GM21529 (cell line): ENCODE measurements around the gene ADIPOQ.
"Not testable (repeated sequence)": the region's sequence is repeated elsewhere in the genome, so short reads cannot be mapped to it uniquely, and the experiment has no call there.

Source experiments
- ATAC-seq: cut with Tn5 transposase; IDR thresholded peaks from one replicate; pipeline ENCODE4 v1.9.1; 2021; ENCODE audit not compliant: unreplicated experiment

ADIPOQ gene

GRCh38 chr3:186842426-186843038 lies at the start of gene ADIPOQ:
Gene ADIPOQ (plus strand): TSS chr3:186842710. CDS start chr3:186853059, 10,349 bp downstream.
- ATAC-seq = no peak

GRCh38 chr3:186798239-186798874 lies 44.2 kb upstream of the ADIPOQ start:
- ATAC-seq = no peak

GRCh38 chr3:186800285-186800684 lies 42.2 kb upstream of the ADIPOQ start:
- no peak for ATAC-seq

GRCh38 chr3:186802701-186803100 lies 39.8 kb upstream of the ADIPOQ start:
- no peak for ATAC-seq

DNA sequence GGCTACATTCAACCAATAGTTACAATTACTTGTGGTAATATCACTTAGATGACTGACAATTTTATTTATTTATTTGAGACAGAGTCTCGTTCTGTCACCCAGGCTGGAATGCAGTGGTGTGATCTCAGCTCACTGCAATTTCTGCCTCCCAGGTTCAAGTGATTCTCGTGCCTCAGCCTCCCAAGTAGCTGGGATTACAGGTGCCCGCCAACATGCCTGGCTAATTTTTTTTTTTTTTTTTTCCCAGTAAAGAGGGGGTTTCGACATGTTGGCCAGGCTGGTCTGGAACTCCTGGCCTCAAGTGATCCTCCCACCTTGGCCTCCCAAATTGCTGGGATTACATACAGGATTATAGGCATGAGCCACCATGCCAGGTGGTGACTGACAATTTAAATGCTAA lies 39.1 kb upstream of the ADIPOQ start:
- not testable (repeated sequence) for ATAC-seq

- peak; percentile 97 for ATAC-seq
Measured at GRCh38 chr3:186806089-186807055, 36.1 kb upstream of the ADIPOQ start, which contains the start of gene RFC4. Gene RFC4 (minus strand): TSS chr3:186806482. CDS start chr3:186804713, 1,769 bp downstream.

DNA sequence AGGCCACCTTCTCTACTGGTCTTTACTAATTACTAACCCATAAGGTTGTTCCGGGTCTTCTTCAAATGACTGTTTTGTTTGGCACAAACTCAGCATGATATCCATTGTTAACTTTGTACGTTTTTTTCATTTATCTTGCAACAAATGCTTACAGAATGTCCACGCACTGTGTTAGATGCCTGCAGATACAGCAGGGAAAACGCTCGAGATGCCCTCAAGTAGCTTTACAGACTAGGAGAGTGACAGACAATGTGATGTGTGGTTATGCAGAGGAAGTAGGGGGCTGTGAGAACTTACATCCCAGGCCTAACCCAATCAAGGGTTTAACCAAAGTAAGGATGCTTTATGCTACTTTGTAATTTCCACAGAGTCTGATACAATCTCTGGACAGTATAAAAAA lies 35.3 kb upstream of the ADIPOQ start:
- ATAC-seq = no peak

DNA sequence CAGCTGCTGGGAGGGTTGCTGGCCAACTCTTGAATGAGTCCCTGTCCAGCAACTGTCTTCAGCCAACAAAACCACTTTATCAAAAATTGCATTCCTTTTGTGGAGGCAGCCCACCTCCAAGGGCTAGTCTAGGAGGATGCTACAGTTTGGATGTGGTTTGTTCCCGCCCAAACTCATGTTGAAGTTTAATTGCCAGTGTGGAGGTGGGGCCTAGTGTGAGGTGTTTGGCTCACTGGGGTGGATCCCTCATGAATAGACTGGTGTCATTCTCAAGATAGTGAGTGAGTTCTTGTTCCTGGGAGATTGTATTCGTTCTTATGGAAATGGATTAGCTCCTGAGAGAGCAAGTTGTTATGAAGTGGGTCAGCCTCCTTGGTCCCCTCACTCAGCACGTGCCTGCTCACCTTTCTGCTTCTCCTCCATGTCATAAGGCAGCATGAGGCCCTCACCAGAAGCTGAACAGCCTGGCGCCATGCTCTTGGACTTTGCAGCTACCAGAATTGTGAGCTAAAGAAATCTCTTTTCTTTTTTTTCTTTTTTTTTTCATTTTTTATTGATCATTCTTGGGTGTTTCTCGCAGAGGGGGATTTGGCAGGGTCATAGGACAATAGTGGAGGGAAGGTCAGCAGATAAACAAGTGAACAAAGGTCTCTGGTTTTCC lies 32.0 kb upstream of the ADIPOQ start:
- no peak for ATAC-seq

- ATAC-seq = not testable (repeated sequence)
Measured at GRCh38 chr3:186811313-186811712, 31.2 kb upstream of the ADIPOQ start.

- ATAC-seq = no peak
Measured at GRCh38 chr3:186814100-186814499, 28.4 kb upstream of the ADIPOQ start.

- no peak for ATAC-seq
Measured at GRCh38 chr3:186815435-186815834, 27.1 kb upstream of the ADIPOQ start.

GRCh38 chr3:186818516-186818915 lies 24.0 kb upstream of the ADIPOQ start:
- ATAC-seq = no peak

DNA sequence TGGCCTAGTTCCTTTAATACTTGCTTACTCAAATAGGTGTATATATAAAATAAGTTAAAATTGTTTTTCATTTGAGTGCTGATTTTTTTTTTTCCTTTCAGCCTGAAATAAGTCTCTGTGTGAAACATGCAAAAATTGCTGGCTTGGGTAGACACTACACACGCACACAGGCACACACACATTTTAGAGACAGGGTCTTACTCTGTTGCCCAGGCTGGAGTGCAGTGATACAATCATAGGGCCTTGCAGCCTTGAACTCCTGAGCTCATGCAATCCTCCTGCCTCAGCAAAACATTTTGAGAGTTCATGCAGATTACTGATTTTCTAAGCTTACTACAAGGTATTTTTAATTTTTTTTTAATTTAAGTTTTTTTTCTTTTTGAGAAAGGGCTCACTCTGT lies 23.6 kb upstream of the ADIPOQ start:
- ATAC-seq = no peak

DNA sequence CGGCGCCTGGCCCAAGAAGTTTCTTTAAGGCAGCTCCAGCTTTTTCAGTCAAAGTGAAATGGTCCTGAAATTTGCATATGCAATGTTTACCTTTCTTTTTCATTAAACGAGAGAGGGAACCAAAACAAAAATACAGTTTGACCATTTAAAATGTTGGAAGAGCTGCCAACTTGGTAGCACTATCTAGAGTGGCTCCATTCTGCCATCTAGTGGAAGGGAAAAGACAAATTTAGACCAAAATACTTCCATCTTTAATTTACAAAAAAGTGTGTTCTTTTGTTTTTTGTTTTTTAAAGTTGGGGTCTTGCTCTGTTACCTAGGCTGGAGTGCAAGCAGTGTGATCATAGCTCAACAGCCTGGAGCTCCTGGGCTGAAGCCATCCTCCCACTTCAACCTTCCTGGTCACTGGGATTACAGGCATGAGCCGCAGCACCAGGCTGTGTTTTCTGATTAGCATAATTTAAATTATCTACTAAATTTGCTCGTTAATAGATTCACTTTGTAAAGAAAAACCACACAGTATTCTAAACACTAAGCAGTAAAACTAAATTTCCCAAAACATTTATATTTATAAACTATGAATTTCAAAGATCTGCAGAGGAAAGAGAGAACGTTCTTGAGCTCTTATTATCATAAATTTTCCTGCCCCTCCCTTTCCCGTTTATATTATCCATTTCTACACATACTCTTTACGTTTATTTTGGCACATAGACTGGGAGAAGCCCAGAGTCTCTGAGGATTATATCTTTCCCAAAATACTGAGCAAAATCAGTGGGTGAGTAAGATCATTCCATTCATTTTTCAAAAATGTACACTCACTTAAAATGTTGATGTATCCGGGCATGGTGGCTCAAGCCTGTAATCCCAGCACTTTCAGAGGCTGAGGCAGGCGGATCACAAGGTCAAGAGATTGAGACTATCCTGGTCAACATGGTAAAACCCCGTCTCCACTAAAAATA lies 20.8 kb upstream of the ADIPOQ start:
- no peak for ATAC-seq

- ATAC-seq = not testable (repeated sequence)
Measured at GRCh38 chr3:186822388-186822759, 20.1 kb upstream of the ADIPOQ start.

DNA sequence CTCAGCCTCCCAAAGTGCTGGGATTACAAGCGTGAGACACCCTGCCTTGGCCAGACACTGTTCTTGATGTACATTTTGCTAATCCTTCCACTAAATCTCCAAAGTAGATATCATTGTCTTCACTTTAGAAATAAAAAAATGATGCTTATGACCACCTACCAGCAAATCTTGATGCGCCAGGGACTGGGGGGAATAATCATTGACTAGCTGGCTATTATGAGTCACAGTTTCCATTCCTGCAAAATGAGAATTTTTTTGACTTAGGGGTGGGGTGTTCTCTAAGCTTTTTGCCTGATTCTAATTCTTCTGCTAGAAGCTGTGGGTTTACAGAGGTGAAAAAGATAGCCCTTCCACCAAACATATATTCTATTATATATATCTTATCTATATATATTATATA lies 19.1 kb upstream of the ADIPOQ start:
- no peak for ATAC-seq

GRCh38 chr3:186824430-186825139 lies 17.9 kb upstream of the ADIPOQ start:
- ATAC-seq = no peak

DNA sequence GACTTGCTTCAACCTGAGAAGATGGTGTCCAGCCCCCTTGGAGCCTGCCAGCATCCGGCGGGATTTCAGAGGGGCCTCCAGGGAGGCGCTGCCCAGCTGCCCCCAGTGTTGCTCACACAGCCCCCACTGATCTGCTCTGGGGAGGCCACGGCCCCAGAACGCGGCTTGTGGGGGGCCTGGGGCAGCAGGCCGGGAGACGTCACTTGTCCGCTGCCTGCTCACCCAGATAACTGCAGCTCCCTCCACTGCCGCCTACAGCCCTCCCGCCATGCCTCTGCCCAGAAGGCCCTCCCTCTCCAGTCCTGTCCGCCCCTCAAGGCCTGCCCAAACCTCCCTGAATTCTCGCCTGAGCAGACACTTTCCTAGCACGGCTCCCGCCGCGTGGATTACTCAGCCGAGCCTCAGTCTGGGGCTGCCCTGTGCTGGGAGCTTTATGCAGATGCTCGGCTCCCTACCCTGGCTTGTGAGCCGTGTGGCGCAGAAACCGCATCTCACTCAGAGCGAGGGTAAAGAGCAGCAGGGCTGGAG lies 17.2 kb upstream of the ADIPOQ start:
- ATAC-seq = no peak

DNA sequence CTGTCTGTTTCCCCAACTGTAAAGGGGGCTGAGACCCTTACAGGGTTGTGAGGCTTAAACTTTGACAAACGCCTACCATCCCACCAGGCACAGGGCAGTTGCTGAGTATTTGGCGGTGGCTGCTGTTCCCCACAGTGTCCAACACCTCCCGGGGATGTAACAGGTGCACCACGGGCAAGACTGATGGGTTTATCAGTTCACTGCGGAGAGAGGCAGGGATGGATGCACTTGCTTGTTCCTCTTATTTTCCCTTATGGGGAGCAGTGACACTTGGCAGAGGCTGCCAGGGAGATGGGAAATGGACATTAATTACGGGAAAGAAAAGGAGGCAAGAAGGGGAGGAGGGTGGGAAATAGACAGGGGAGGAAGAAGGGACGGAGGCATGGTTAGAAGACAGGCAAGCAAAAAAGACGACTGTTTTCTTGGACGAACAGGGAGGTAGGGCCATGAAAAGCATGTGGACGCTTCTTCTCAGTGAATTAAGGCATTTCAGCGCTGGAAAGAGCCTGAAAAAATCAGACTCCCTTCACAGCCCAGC lies 16.6 kb upstream of the ADIPOQ start:
- ATAC-seq = no peak
